HepG2 (cell line): ENCODE data around the gene NELFCD. TPM values are rescaled to one million over a fixed set of nuclear protein-coding genes. Genes with fewer than 3 reads are reported as not detected.

Experiments
- ATAC-seq: fragments of 200-7000 bp; cut with Tn5 transposase; 3 replicates; pipeline ENCODE4 v1.9.1; 2020; ENCODE audit warnings: mild to moderate bottlenecking, moderate library complexity
- BruUV-seq: library from RNA; stranded (reverse); fragments of 400-500 nt; replicated peaks from 2 replicates; lab custom pipeline; 2021; lab: Mats Ljungman, UMichigan
- CTCF ChIA-PET: fragments of 300-600 bp; formaldehyde crosslinking; extraction: SDS; loops from one replicate; lab custom pipeline; 2021; ENCODE audit warnings: low total read pairs, inconsistent platforms, low intra/inter-chr PET ratio; lab: Yijun Ruan, JAX
- POLR2A ChIA-PET: fragments of 350-600 bp; sonication (Branson Sonifier 250); formaldehyde crosslinking; loops from one replicate; lab custom pipeline; 2020; ENCODE audit warnings: antibody characterized with exemption, inconsistent platforms; lab: Yijun Ruan, JAX
- DNase-seq: peaks from one replicate; pipeline ENCODE4 v3.0.0-alpha.2; 2015; ENCODE audit warnings: low spot score
- FAIRE-seq: peaks from 3 replicates; lab custom pipeline; 2011; peaks lifted over from hg19 to GRCh38; lab: Jason Lieb, UNC
- H2AFZ ChIP-seq: one replicate; pipeline ENCODE4 v1.6.1; 2011; ENCODE audit warnings: low read length, inconsistent platforms
- H3K27ac ChIP-seq: fragments of 300-600 bp; 3 replicates; pipeline ENCODE4 v1.8.0; 2011; ENCODE audit warnings: mixed run types, mild to moderate bottlenecking, mixed read lengths, low read length, inconsistent platforms; ENCODE audit not compliant: insufficient read depth; ENCODE audit errors: extremely low read length
- H3K27me3 ChIP-seq, 2 experiments: fragments of 200-600 bp in 1 of 2; 2 replicates in 1 of 2; 3 replicates in 1 of 2; pipeline versions ENCODE4 v1.6.0 to v1.8.0; 2011; ENCODE audit warnings: low read length in 2 of 2, mild to moderate bottlenecking in 2 of 2, moderate library complexity in 2 of 2, inconsistent platforms in 1 of 2; ENCODE audit not compliant: insufficient read depth in 2 of 2, control insufficient read depth in 1 of 2
- H3K36me3 ChIP-seq, 2 experiments: fragments of 200-600 bp in 1 of 2; replicated peaks in 1 of 2; 2 replicates in 1 of 2; 3 replicates in 1 of 2; pipeline versions ENCODE4 v1.5.1 to v1.8.0; 2011; ENCODE audit warnings: low read length in 2 of 2, inconsistent platforms in 1 of 2; ENCODE audit not compliant: insufficient read depth in 2 of 2, control insufficient read depth in 1 of 2
- H3K4me1 ChIP-seq: 2 replicates; pipeline ENCODE4 v1.5.1; 2012; ENCODE audit warnings: low read length, inconsistent platforms; ENCODE audit not compliant: insufficient read depth
- H3K4me2 ChIP-seq: 2 replicates; pipeline ENCODE4 v1.6.0; 2011; ENCODE audit warnings: low read depth, low read length, inconsistent platforms
- H3K4me3 ChIP-seq, 3 experiments: fragments of 200-600 bp in 1 of 3; sonication (generic), shearing (Covaris generic) in 1 of 3; replicated peaks in 1 of 3; 2 replicates each; pipeline ENCODE4 v1.5.1; 2011 to 2016; ENCODE audit warnings: low read length in 3 of 3, inconsistent platforms in 2 of 3, low read depth in 2 of 3, mild to moderate bottlenecking in 2 of 3, control low read depth in 1 of 3, mixed read lengths in 1 of 3; ENCODE audit not compliant: insufficient read depth in 1 of 3
- H3K79me2 ChIP-seq: one replicate; pipeline ENCODE4 v1.6.1; 2011; ENCODE audit warnings: low read length, inconsistent platforms; ENCODE audit not compliant: insufficient read depth
- H3K9ac ChIP-seq: 2 replicates; pipeline ENCODE4 v1.6.0; 2011; ENCODE audit warnings: mild to moderate bottlenecking, low read depth, low read length, inconsistent platforms; ENCODE audit not compliant: insufficient read depth
- H3K9me3 ChIP-seq: 2 replicates; pipeline ENCODE4 v1.5.1; 2012; ENCODE audit warnings: mild to moderate bottlenecking, low read length
- H4K20me1 ChIP-seq: 2 replicates; pipeline ENCODE4 v1.6.0; 2011; ENCODE audit warnings: inconsistent platforms, mild to moderate bottlenecking, low read length, moderate library complexity; ENCODE audit not compliant: insufficient read depth
- HES4 ChIP-seq: sonication (generic); formaldehyde crosslinking; IDR thresholded peaks from 2 replicates; pipeline ENCODE4 v1.9.0; 2021; ENCODE audit warnings: mild to moderate bottlenecking, missing genetic modification reagents, borderline replicate concordance
- MYC ChIP-seq: sonication (generic); formaldehyde crosslinking; IDR thresholded peaks from 2 replicates; pipeline ENCODE4 v1.9.0; 2021; ENCODE audit warnings: missing genetic modification reagents, borderline replicate concordance
- NFKB2 ChIP-seq: sonication (generic); formaldehyde crosslinking; IDR thresholded peaks from 2 replicates; pipeline ENCODE4 v1.4.0; 2020; ENCODE audit warnings: missing genetic modification reagents, borderline replicate concordance
- PCBP1 ChIP-seq: fragments of 200-400 bp; formaldehyde crosslinking; IDR thresholded peaks from 2 replicates; pipeline ENCODE4 v1.6.1; 2017; ENCODE audit warnings: mild to moderate bottlenecking, low read depth, low read length, borderline replicate concordance
- SMAD9 ChIP-seq: sonication (generic); formaldehyde crosslinking; IDR thresholded peaks from 2 replicates; pipeline ENCODE4 v1.5.1; 2020; ENCODE audit warnings: mild to moderate bottlenecking, missing genetic modification reagents
- ZBTB7A ChIP-seq: sonication (generic); formaldehyde crosslinking; IDR thresholded peaks from 2 replicates; pipeline ENCODE4 v1.8.0; 2022; ENCODE audit warnings: mild to moderate bottlenecking, missing genetic modification reagents
- ZFP62 ChIP-seq: sonication (generic); formaldehyde crosslinking; IDR thresholded peaks from 2 replicates; pipeline ENCODE4 v1.4.0; 2020; ENCODE audit warnings: missing genetic modification reagents
- ZFY ChIP-seq: sonication (generic); formaldehyde crosslinking; IDR thresholded peaks from 2 replicates; pipeline ENCODE4 v1.4.0; 2020; ENCODE audit warnings: missing genetic modification reagents
- ZMYM3 ChIP-seq: sonication (generic); formaldehyde crosslinking; IDR thresholded peaks from 2 replicates; pipeline ENCODE4 v1.5.1; 2020; ENCODE audit warnings: mild to moderate bottlenecking, missing genetic modification reagents
- ZNF263 ChIP-seq: sonication (generic); formaldehyde crosslinking; IDR thresholded peaks from 2 replicates; pipeline ENCODE4 v1.4.0; 2020; ENCODE audit warnings: missing genetic modification reagents
- ZNF761 ChIP-seq: sonication (generic); formaldehyde crosslinking; conservative IDR thresholded peaks from 2 replicates; pipeline ENCODE4 v1.4.0; 2020; ENCODE audit warnings: mild to moderate bottlenecking, missing genetic modification reagents
- WGBS: methylation state at CpG from one replicate; pipeline ENCODE4 v1.1.6; 2017; ENCODE audit warnings: low lambda C conversion rate; 5-methylcytosine and 5-hydroxymethylcytosine counted together
- in situ Hi-C: cut with HindIII; loops from 2 replicates; pipeline ENCODE4 v1.10.0; 2017; ENCODE audit warnings: low pct_unique_long_range_greater_than_20kb; ENCODE audit not compliant: extremely low pct_ligation_motif_present
- intact Hi-C: fragments of 100-400 bp; cut with micrococcal nuclease; formaldehyde crosslinking; loops from one replicate; pipeline ENCODE4 v1.10.0; 2022; ENCODE audit not compliant: unreplicated experiment
- polyA plus RNA-seq, 8 experiments: library from polyadenylated mRNA; depleted of rRNA in 3 of 8; stranded (reverse) in 7 of 8; unstranded in 1 of 8; fragments of >200 nt; fragmentation: Illumina TruSeq in 4 of 8; extraction: Trizol in 4 of 8; gene quantifications; 2 replicates each; pipeline versions ENCODE4 v1.2.1 to v1.2.3, GENCODE V29; 2011 to 2016; ENCODE audit warnings: low read depth in 4 of 8, missing spikeins in 1 of 8, mixed read lengths in 1 of 8; ENCODE audit not compliant: insufficient read depth in 1 of 8
- total RNA-seq, 5 experiments: library from RNA; depleted of rRNA; stranded (reverse); fragments of >200 nt; fragmentation: Illumina TruSeq; extraction: Trizol; gene quantifications; 2 replicates each; pipeline ENCODE4 v1.2.3, GENCODE V29; 2016; ENCODE audit warnings: low read depth in 1 of 5
- TF ChIP-seq, protein P1 (sequence below): sonication (generic); formaldehyde crosslinking; IDR thresholded peaks from 2 replicates; pipeline ENCODE4 v1.8.0; 2022; ENCODE audit warnings: missing genetic modification reagents, mild to moderate bottlenecking, borderline replicate concordance
- TF ChIP-seq, protein P2 (sequence below): sonication (generic); formaldehyde crosslinking; IDR thresholded peaks from 2 replicates; pipeline ENCODE4 v1.5.1; 2020; ENCODE audit warnings: missing genetic modification reagents, mild to moderate bottlenecking, borderline replicate concordance
- TF ChIP-seq, protein P3 (sequence below): sonication (generic); formaldehyde crosslinking; IDR thresholded peaks from 2 replicates; pipeline ENCODE4 v1.5.0; 2020; ENCODE audit warnings: mild to moderate bottlenecking, missing genetic modification reagents

Gene NELFCD
- total and polyA plus RNA-seq, 2 of the 13 experiments (the other 11 are each of a cell fraction or from before 2014, with no cell fraction given) = 159 to 203 TPM

- TF ChIP-seq, protein P1, sequence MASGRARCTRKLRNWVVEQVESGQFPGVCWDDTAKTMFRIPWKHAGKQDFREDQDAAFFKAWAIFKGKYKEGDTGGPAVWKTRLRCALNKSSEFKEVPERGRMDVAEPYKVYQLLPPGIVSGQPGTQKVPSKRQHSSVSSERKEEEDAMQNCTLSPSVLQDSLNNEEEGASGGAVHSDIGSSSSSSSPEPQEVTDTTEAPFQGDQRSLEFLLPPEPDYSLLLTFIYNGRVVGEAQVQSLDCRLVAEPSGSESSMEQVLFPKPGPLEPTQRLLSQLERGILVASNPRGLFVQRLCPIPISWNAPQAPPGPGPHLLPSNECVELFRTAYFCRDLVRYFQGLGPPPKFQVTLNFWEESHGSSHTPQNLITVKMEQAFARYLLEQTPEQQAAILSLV (CRISPR knock-in tag) = peak; percentile 17; the same call in 1 of the 2 replicates
Observed at GRCh38 chr20:59001449-59002171, 20.6 kb downstream of the NELFCD start (continued).

DNA sequence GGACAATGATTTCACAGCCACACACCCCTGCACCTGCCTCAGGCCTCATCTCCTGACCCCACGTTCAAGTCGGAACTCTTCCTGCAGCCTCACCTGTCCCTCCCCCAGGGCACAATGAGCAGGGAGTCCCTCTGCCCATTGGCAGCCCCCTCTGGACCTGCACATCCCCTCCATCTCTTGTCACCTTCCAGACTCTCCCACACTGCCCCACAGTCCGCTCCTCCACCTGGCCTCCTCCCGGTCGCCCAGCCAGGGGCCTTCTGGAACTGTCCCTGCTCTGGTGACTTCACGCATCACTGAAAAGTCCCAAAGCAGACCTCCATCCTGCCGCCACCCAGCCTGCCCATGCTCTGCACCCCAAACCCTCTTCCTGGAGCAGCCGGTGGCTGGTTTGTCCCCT lies 21.3 kb downstream of the NELFCD start:
- Histone ChIP-seq H2AFZ (no peak overlapping the region), H4K20me1 (no peaks in the 10 kb centered on the region), H3K9ac (no peak overlapping the region), H3K27me3 (peaks cover 2 to 27% of the 10 kb centered on the region in 2 experiments), H3K27ac (no peak overlapping the region), H3K79me2 (no peaks in the 10 kb centered on the region), H3K4me3 (peak overlapping the region in 2 of 3 experiments; percentile 50 to 73; a peak in 2 of 6 replicates), H3K36me3 (no peaks in the 10 kb centered on the region; a peak in 1 of 5 replicates), H3K9me3 (no peaks in the 10 kb centered on the region), H3K4me1 (peaks cover 63% of the 10 kb centered on the region), H3K4me2 (peak overlapping the region; percentile 90)
- FAIRE-seq (no peak), ATAC-seq (no peak), DNase-seq (no peak)
- CTCF ChIA-PET = no interaction called here
- intact Hi-C loops = no loop called here
- TF ChIP-seq SMAD9 (CRISPR knock-in tag) = no peak
- TF ChIP-seq, protein P2, sequence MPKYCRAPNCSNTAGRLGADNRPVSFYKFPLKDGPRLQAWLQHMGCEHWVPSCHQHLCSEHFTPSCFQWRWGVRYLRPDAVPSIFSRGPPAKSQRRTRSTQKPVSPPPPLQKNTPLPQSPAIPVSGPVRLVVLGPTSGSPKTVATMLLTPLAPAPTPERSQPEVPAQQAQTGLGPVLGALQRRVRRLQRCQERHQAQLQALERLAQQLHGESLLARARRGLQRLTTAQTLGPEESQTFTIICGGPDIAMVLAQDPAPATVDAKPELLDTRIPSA (CRISPR knock-in tag) = 0 out of 2 replicates have a peak, but pooled peaks have one; percentile 53
- 0 out of 2 replicates have a peak, but pooled peaks have one; percentile 20 for TF ChIP-seq NFKB2 (CRISPR knock-in tag)
- peak; percentile 5; the same call in 1 of the 2 replicates for TF ChIP-seq ZNF263 (CRISPR knock-in tag)
- 0 out of 2 replicates have a peak, but pooled peaks have one; percentile 30 for TF ChIP-seq MYC
- TF ChIP-seq ZFY (CRISPR knock-in tag) = peak; percentile 33; the same call in 1 of the 2 replicates
- 0 out of 2 replicates have a peak, but pooled peaks have one; percentile 6 for TF ChIP-seq PCBP1
- 0 out of 2 replicates have a peak, but pooled peaks have one; percentile 25 for TF ChIP-seq HES4
- no peak for TF ChIP-seq ZMYM3 (CRISPR knock-in tag)
- 0 out of 2 replicates have a peak, but pooled peaks have one; percentile 25 for TF ChIP-seq ZNF761 (CRISPR knock-in tag)
- TF ChIP-seq ZFP62 (CRISPR knock-in tag) = no peak
- TF ChIP-seq, protein P3, sequence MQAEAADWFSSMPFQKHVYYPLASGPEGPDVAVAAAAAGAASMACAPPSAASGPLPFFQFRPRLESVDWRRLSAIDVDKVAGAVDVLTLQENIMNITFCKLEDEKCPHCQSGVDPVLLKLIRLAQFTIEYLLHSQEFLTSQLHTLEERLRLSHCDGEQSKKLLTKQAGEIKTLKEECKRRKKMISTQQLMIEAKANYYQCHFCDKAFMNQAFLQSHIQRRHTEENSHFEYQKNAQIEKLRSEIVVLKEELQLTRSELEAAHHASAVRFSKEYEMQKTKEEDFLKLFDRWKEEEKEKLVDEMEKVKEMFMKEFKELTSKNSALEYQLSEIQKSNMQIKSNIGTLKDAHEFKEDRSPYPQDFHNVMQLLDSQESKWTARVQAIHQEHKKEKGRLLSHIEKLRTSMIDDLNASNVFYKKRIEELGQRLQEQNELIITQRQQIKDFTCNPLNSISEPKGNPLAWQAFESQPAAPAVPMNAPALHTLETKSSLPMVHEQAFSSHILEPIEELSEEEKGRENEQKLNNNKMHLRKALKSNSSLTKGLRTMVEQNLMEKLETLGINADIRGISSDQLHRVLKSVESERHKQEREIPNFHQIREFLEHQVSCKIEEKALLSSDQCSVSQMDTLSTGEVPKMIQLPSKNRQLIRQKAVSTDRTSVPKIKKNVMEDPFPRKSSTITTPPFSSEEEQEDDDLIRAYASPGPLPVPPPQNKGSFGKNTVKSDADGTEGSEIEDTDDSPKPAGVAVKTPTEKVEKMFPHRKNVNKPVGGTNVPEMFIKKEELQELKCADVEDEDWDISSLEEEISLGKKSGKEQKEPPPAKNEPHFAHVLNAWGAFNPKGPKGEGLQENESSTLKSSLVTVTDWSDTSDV (CRISPR knock-in tag) = 0 out of 2 replicates have a peak, but pooled peaks have one; percentile 8
- TF ChIP-seq ZBTB7A = 0 out of 2 replicates have a peak, but pooled peaks have one; percentile 16
- WGBS = 52% methylated on average over 7 of the region's 8 CpGs
- in situ Hi-C loops = no loop called here
- POLR2A ChIA-PET = interaction anchor here (1.2 to 1.8 kb wide), 5 partner anchors 8 to 30 kb away, joined by 4 to 11 read pairs (median 5); partner anchors contain the start of gene ATP5F1E
- no TSS peak for BruUV-seq
